HG03066 (cell line): ENCODE measurements around the gene IRF2.

ENCODE experiments used
- ATAC-seq: cut with Tn5 transposase; IDR thresholded peaks from one replicate; pipeline ENCODE4 v1.9.1; 2021; ENCODE audit warnings: low read depth; ENCODE audit not compliant: unreplicated experiment

Gene IRF2

DNA sequence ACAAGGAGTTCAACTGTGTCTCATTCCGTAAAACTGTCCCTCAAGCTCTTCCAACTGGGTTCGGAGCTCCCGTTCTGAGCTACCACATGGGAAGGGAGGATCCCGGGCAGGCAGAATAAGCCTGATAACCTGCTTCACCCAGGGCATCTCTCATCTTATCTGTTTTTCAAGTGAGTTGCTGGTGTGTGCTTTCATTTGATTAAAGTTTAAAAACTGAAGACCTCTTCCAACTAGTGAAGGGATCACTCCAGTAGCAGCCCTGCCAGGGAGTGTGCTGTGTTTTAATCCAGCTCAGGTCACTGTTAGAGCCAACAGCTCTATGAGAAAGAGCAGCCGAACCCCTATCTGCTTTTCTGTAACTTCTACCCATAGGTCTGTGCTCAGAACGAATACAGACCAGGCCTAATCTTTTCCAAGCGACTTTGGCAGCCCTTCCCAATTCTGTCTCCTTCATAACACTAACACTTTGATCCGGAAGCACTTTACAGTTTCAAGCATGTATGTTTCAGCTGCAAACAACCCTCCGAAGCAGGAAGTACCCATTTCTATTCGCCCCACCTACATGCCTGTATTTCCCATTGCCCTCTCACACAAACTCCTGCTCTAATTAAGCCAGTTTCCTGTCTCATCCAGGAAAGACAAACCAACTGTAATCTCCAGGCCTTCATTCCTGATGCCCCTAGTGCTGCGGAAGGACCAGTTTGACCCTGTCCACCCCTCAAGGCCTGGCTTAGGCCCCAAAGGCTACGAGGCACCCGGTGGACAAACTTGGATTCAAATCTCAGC is 60.9 kb downstream of the IRF2 start:
- no peak for ATAC-seq

DNA sequence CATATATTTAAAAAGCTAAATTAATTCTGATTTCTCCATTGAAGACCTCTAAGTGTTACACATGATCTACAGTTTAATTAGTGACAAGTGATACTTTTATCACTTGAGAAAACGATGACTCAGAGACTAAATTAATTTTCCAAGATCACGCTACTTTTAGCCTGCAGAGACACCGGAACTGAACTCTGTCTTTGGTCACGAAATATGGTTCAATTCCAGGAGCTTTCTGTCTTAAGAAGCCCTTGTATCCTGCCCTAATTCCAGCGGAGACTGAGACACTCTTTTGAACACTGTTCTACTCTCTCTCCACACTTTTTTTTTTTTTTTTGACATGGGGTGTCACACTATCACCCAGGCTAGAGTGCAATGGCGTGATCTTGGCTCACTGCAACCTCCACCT is 63.6 kb downstream of the IRF2 start:
- no peak for ATAC-seq

GRCh38 chr4:184409911-184410692 is 64.2 kb downstream of the IRF2 start:
- ATAC-seq = no peak

GRCh38 chr4:184409502-184409901 is 64.8 kb downstream of the IRF2 start:
- no peak for ATAC-seq

DNA sequence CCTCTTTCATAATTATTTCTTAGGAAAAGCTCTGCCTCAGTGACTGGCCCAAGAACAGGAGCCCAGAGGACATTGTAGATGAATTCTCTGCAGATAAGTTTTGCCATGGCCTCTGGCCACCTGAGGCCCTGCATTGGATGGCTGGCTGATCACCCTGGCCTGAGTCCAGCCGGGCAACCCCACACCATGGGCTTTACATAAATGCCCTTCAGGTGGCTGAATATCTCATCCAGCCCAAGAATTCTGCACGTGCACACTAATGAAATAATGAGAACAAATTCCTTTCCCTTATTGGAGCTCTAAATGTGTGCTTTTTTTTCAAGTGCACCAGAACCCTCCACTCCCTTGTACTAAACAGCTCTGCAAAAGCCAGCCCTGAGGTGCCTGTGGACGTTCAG is 65.7 kb downstream of the IRF2 start:
- ATAC-seq = no peak

DNA sequence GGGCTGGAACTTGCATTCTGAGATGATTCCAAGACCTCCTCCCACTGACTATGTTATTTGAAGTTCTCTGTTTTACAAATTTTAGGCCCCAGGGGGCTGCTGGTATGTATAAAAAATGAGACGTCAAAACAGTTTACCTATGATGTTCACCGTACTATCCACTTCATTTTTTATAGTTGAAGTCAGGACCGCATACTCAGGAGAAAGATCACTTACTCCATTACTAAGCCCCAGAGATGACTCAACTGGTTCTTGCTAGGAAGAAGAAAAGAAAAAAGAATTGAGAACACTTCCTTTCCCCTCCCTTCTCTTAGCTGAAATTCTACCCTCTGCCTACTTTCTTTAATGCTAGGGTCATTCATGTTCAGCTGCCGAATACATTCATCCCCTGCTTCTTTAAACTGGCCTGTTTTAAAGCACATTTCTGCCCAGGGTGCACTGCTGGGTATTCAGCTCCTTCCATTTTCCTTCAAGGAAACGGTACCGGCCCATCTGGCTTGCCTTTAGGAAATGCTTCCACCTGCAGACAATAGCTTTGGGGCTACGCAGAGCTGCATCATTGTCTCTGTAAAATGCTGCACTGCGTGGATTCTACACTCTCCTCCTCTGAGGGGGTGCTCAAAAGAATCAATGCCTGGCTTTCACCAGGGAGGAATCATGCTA is 66.2 kb downstream of the IRF2 start:
- ATAC-seq = no peak

DNA sequence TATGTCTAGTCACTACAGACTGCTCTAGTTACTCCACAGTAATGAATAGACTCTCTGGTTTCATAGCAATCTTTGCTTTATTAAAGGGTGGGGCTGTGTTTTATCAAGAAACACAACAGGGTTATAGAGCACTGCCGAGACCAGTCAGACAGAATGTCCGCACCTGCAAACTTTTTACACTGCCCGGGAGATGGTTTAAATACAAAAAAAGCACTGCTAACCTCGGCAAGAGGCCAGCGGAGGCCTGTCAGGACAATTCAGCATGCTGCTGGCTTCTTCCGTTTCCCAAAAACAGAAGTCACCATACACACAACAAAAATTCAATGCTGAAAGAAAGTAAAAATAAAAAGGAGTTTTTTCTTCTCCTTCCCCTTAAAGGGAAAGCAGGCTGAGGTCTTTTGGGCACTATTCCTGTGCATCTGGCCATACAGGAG is 67.4 kb downstream of the IRF2 start:
- ATAC-seq = no peak

GRCh38 chr4:184404047-184404446 is 70.3 kb downstream of the IRF2 start:
- no peak for ATAC-seq

- ATAC-seq = no peak
Observed at GRCh38 chr4:184403384-184403781, 71.0 kb downstream of the IRF2 start.

GRCh38 chr4:184402740-184403383 is 71.5 kb downstream of the IRF2 start:
- ATAC-seq = no peak

DNA sequence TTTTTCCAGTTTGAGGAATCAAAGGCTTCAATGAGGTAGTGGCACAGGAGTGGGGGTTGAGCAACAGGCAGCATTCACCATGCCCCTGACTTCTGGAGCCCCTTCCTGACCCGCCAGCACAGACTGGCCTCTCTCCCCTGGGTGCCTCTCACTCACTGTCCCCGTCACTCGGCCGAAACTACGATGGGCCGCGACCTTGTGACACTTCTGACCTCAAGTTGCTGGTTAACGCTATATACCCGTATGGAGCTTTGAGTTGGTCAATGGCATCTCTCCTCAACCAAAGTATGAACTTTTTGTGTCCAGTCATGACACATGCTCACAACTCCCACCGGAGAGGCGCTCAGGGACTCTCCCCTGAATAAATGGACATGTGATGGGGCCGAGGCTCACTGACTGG is 72.1 kb downstream of the IRF2 start:
- no peak for ATAC-seq

- ATAC-seq = no peak
Observed at GRCh38 chr4:184401397-184402171, 72.8 kb downstream of the IRF2 start.

- no peak for ATAC-seq
Observed at GRCh38 chr4:184400891-184401290, 73.5 kb downstream of the IRF2 start.

GRCh38 chr4:184400375-184400870 is 73.9 kb downstream of the IRF2 start:
- no peak for ATAC-seq

DNA sequence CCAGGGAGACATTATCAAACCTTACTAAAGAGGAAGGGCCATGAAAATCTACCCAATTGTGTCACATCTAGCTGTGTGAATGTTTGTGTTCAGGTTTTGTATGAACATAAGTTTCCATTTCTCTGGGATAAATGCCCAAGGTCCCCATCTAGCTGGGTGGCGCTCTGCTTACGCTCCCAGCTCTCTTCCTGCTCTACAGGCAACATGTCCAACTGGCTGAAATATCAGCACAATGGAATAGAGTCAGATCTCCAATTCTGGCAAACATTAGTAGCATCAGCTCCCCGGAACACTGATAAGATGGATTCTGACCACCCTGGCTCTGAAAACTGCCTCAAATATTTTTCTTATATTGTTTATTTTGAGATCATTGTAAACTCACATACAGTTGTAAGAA is 74.8 kb downstream of the IRF2 start:
- ATAC-seq = no peak

DNA sequence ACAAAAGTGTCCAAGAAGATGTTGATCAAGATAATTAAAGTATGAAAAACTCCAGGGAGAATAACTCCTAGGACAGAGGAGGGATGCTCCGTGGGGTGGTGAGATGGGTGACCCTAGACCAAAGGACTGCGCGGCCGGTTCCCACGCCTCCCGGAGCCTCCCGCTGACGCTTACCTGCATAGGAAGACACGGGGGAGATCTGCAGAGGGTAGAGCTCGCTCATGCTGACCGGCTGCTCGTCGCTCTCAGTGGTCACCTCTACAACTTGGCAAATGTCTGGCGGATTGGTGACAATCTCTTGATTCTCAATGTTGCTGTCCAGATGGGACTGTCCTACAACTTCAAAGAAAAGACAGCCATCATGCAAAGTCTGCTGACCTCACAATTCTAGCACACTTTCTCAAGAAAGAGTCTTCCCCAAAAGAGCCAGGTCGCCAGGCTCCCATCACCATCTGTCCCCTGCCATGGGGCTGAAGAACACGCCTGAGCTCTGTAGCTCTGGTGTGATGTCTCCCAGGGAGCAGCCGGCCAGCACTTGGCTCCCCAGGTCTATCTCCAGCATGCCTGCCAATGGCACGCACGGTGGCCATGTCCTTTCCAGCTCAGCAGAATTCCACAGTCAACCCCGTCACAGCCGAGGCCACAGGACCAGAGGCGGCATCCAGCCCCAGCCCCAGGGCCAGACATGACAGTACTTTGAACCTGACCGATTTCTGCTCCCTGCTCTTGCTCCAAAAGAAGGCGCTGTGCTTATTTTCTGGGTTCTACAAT is 75.4 kb downstream of the IRF2 start:
- ATAC-seq = no peak

GRCh38 chr4:184397516-184398163 is 76.7 kb downstream of the IRF2 start:
- no peak for ATAC-seq

GRCh38 chr4:184396570-184397515 is 77.5 kb downstream of the IRF2 start:
- ATAC-seq = no peak
